K562 (cell line): Measurements from ENCODE around the gene DIP2C. TPM values are rescaled to one million over a fixed set of nuclear protein-coding genes. Genes with fewer than 3 reads are reported as not detected.

Experiments
- ATAC-seq: fragments of 200-7000 bp; cut with Tn5 transposase; 3 replicates; pipeline ENCODE4 v1.9.1; 2020; ENCODE audit warnings: moderate library complexity
- BruUV-seq: library from RNA; stranded (reverse); fragments of 400-500 nt; replicated peaks from 2 replicates; lab custom pipeline; 2021; lab: Mats Ljungman, UMichigan
- CTCF ChIA-PET: fragments of 300-600 bp; formaldehyde crosslinking; extraction: SDS; loops from one replicate; lab custom pipeline; 2021; ENCODE audit warnings: low intra/inter-chr PET ratio; lab: Yijun Ruan, JAX
- POLR2A ChIA-PET: fragments of 300-600, 350-650 bp; sonication (Branson Sonifier 250); formaldehyde crosslinking; extraction: SDS; loops from one replicate; lab custom pipeline; 2021; ENCODE audit warnings: antibody characterized with exemption, inconsistent platforms; lab: Yijun Ruan, JAX
- DNase-seq, 4 experiments: peaks; one replicate each; pipeline versions ENCODE4 v3.0.0 to v3.0.0-alpha.2; 2011 to 2018; ENCODE audit warnings: low spot score in 3 of 4, mixed read lengths in 3 of 4; ENCODE audit errors: extremely low read depth in 1 of 4
- FAIRE-seq: peaks from 2 replicates; lab custom pipeline; 2011; peaks lifted over from hg19 to GRCh38; lab: Jason Lieb, UNC
- H2AFZ ChIP-seq: 2 replicates; pipeline ENCODE4 v1.6.0; 2011; ENCODE audit warnings: low read depth, low read length, control low read depth, inconsistent platforms
- H3K27ac ChIP-seq: fragments of 200-600 bp; 3 replicates; pipeline ENCODE4 v1.8.0; 2011; ENCODE audit warnings: low read depth, mild to moderate bottlenecking, control low read depth, inconsistent platforms, low read length, moderate library complexity, mixed read lengths; ENCODE audit errors: extremely low read depth
- H3K27me3 ChIP-seq, 2 experiments: fragments of 300-600 bp in 1 of 2; 2 replicates in 1 of 2; 3 replicates in 1 of 2; pipeline versions ENCODE4 v1.6.0 to v1.8.0; 2011; ENCODE audit warnings: inconsistent platforms in 2 of 2, low read length in 2 of 2, mild to moderate bottlenecking in 1 of 2, mixed read lengths in 1 of 2, moderate library complexity in 1 of 2; ENCODE audit not compliant: control insufficient read depth in 2 of 2, insufficient read depth in 2 of 2
- H3K36me3 ChIP-seq: fragments of 300-600 bp; 3 replicates; pipeline ENCODE4 v1.8.0; 2011; ENCODE audit warnings: mild to moderate bottlenecking, low read length, inconsistent platforms; ENCODE audit not compliant: control insufficient read depth, insufficient read depth
- H3K4me1 ChIP-seq, 2 experiments: fragments of 200-600 bp in 1 of 2; replicated peaks in 1 of 2; 2 replicates in 1 of 2; 3 replicates in 1 of 2; pipeline versions ENCODE4 v1.5.1 to v1.8.0; 2011; ENCODE audit warnings: inconsistent platforms in 2 of 2, low read length in 2 of 2, mild to moderate bottlenecking in 1 of 2, mixed read lengths in 1 of 2, moderate library complexity in 1 of 2; ENCODE audit not compliant: control insufficient read depth in 2 of 2, insufficient read depth in 2 of 2
- H3K4me2 ChIP-seq: 2 replicates; pipeline ENCODE4 v1.6.1; 2011; ENCODE audit warnings: low read length, control low read depth, inconsistent platforms, mixed read lengths; ENCODE audit not compliant: insufficient read depth
- H3K4me3 ChIP-seq: fragments of 200-600 bp; sonication (generic), shearing (Covaris generic); 2 replicates; pipeline ENCODE4 v1.5.1; 2016; ENCODE audit warnings: control low read depth, inconsistent platforms
- H3K79me2 ChIP-seq: fragments of 200-600 bp; 3 replicates; pipeline ENCODE4 v1.8.0; 2011; ENCODE audit warnings: low read length, inconsistent platforms; ENCODE audit not compliant: control insufficient read depth, insufficient read depth
- H3K9ac ChIP-seq, 2 experiments: 2 replicates each; pipeline versions ENCODE4 v1.6.0 to v1.6.1; 2011; ENCODE audit warnings: low read depth in 2 of 2, low read length in 2 of 2, control low read depth in 1 of 2, inconsistent platforms in 1 of 2, mild to moderate bottlenecking in 1 of 2, mixed read lengths in 1 of 2; ENCODE audit not compliant: insufficient read depth in 1 of 2
- H3K9me1 ChIP-seq: one replicate; pipeline ENCODE4 v1.6.0; 2011; ENCODE audit warnings: inconsistent platforms, mild to moderate bottlenecking, low read length, moderate library complexity; ENCODE audit not compliant: control insufficient read depth, insufficient read depth
- H3K9me3 ChIP-seq: replicated peaks from 2 replicates; pipeline ENCODE4 v1.5.1; 2011; ENCODE audit warnings: low read depth, low read length, inconsistent platforms; ENCODE audit not compliant: control insufficient read depth, insufficient read depth
- H4K20me1 ChIP-seq: replicated peaks from 2 replicates; pipeline ENCODE4 v1.6.1; 2011; ENCODE audit warnings: low read length, inconsistent platforms, mixed read lengths; ENCODE audit not compliant: control insufficient read depth, insufficient read depth
- ARID1B ChIP-seq: fragments of 450-650 bp; IDR thresholded peaks from 2 replicates; pipeline ENCODE4 v1.6.1; 2016; ENCODE audit warnings: antibody characterized with exemption, mild to moderate bottlenecking, inconsistent platforms
- EP400 ChIP-seq: fragments of 450-650 bp; IDR thresholded peaks from 2 replicates; pipeline ENCODE4 v1.6.1; 2017; ENCODE audit warnings: antibody characterized with exemption, mild to moderate bottlenecking, moderate library complexity
- FOXK1 ChIP-seq: sonication (generic); formaldehyde crosslinking; IDR thresholded peaks from 2 replicates; pipeline ENCODE4 v1.8.0; 2022; ENCODE audit warnings: missing genetic modification reagents, mild to moderate bottlenecking, borderline replicate concordance
- HNRNPH1 ChIP-seq: fragments of 200-400 bp; formaldehyde crosslinking; optimal IDR thresholded peaks from 2 replicates; pipeline ENCODE3; 2017; ENCODE audit warnings: low read depth, mild to moderate bottlenecking, low read length, moderate library complexity
- JUND ChIP-seq, 2 experiments: IDR thresholded peaks; 2 replicates in 1 of 2; 3 replicates in 1 of 2; pipeline ENCODE4 v1.6.1; 2011; ENCODE audit warnings: borderline replicate concordance in 2 of 2, low read depth in 2 of 2, low read length in 2 of 2, improper control_type of control experiment in 1 of 2, missing biosample characterization in 1 of 2, missing genetic modification characterization in 1 of 2, missing genetic modification reagents in 1 of 2
- MCM3 ChIP-seq: fragments of 450-650 bp; IDR thresholded peaks from 2 replicates; pipeline ENCODE4 v1.6.1; 2016
- NCOR1 ChIP-seq: fragments of 450-650 bp; IDR thresholded peaks from 2 replicates; pipeline ENCODE4 v1.6.1; 2016; ENCODE audit warnings: mild to moderate bottlenecking, moderate library complexity
- NFRKB ChIP-seq: fragments of 450-650 bp; IDR thresholded peaks from 2 replicates; pipeline ENCODE4 v1.6.1; 2016; ENCODE audit warnings: low read depth
- SIRT6 ChIP-seq: IDR thresholded peaks from one replicate; pipeline ENCODE4 v1.6.1; 2012; ENCODE audit warnings: low read depth, mild to moderate bottlenecking, control low read depth, inconsistent platforms, low read length, moderate library complexity
- SRF ChIP-seq, 2 experiments: fragments of 250-450, 450-650 bp in 1 of 2; sonication (Bioruptor Pico) in 1 of 2; sonication (generic) in 1 of 2; formaldehyde crosslinking; IDR thresholded peaks; 2 replicates each; pipeline versions ENCODE4 v1.5.0 to v1.5.1; 2020 to 2022; ENCODE audit warnings: mild to moderate bottlenecking in 1 of 2, missing genetic modification reagents in 1 of 2
- ZNF146 ChIP-seq: IDR thresholded peaks from one replicate; pipeline ENCODE4 v1.6.1; 2018; ENCODE audit warnings: missing compliant biosample characterization; ENCODE audit not compliant: unreplicated experiment
- ZNF175 ChIP-seq: fragments of 200-800 bp; sonication (Bioruptor generic); IDR thresholded peaks from 2 replicates; pipeline ENCODE4 v1.6.1; 2016; ENCODE audit warnings: low read depth, mild to moderate bottlenecking, missing genetic modification characterization, missing compliant biosample characterization
- WGBS: fragments of 100-300 bp; shearing (Covaris generic); methylation state at CpG from one replicate; pipeline ENCODE4 v1.1.6; 2016; ENCODE audit warnings: low coverage, mixed read lengths; ENCODE audit not compliant: insufficient coverage; ENCODE audit errors: missing lambda C conversion rate; 5-methylcytosine and 5-hydroxymethylcytosine counted together
- in situ Hi-C: fragments of 300-500 bp; cut with MboI; formaldehyde crosslinking; loops from 4 replicates; pipeline ENCODE4 v1.15.0; 2018; ENCODE audit warnings: inconsistent platforms, mixed read lengths
- intact Hi-C: fragments of 100-400 bp; cut with micrococcal nuclease; formaldehyde crosslinking; loops from 2 replicates; pipeline ENCODE4 v1.14.2; 2022
- polyA plus RNA-seq, 8 experiments: library from polyadenylated mRNA; depleted of rRNA in 4 of 8; stranded (reverse) in 5 of 8; unstranded in 3 of 8; fragments of >200 nt; fragmentation: Nextera tagmentation in 2 of 8; fragmentation: Illumina TruSeq in 1 of 8; extraction: Ambion mirVana in 2 of 8; extraction: Trizol in 1 of 8; gene quantifications; 2 replicates each; pipeline versions ENCODE4 v1.2.1 to v1.2.3, GENCODE V29; 2011 to 2014; ENCODE audit warnings: inconsistent platforms in 1 of 8, missing spikeins in 1 of 8
- total RNA-seq, 7 experiments: library from RNA; depleted of rRNA in 6 of 7; stranded (reverse); fragments of >200 nt in 6 of 7; fragmentation: Illumina TruSeq in 2 of 7; extraction: Trizol in 2 of 7; gene quantifications; 2 replicates each; pipeline versions ENCODE4 v1.2.1 to v1.2.3, GENCODE V29; 2011 to 2021; ENCODE audit warnings: low replicate concordance in 1 of 7

DIP2C gene
- total and polyA plus RNA-seq, 9 of the 15 experiments (the other 6 are each of a cell fraction or from before 2014, with no cell fraction given), result 0.01 TPM; not detected in 8

- no peaks in the 10 kb centered on the region for H3K9me1 ChIP-seq
- H3K4me3 ChIP-seq, result no peak overlapping the region
- ChIA-PET CTCF (no interaction called here), POLR2A (no interaction called here)
- in situ Hi-C loops, result no loop called here
- intact Hi-C loops, result no loop called here
- FAIRE-seq (no peak), DNase-seq (no peak), ATAC-seq (no peak)
- 1% methylated on average over 14 of the region's 14 CpGs for whole genome bisulfite sequencing
- H3K9me3 ChIP-seq, result no peaks in the 10 kb centered on the region
- H3K4me2 ChIP-seq, result no peak overlapping the region
- no peak overlapping the region for H3K9ac ChIP-seq
- peaks cover 0 to under 1% of the 10 kb centered on the region in 2 experiments; a peak in 1 of 5 replicates for H3K4me1 ChIP-seq
- no peaks in the 10 kb centered on the region for H3K36me3 ChIP-seq
- H2AFZ ChIP-seq, result no peak overlapping the region
- peaks cover 9 to 65% of the 10 kb centered on the region in 2 experiments; a peak in 3 of 5 replicates for H3K27me3 ChIP-seq
- no TSS peak for BruUV-seq
- no peaks in the 10 kb centered on the region for H3K79me2 ChIP-seq
- no peak overlapping the region for H3K27ac ChIP-seq
- TF ChIP-seq FOXK1 (CRISPR knock-in tag), result no peak
- no peak for TF ChIP-seq ZNF146
- TF ChIP-seq ZNF175, result no peak
- no peak for TF ChIP-seq SRF (CRISPR knock-in tag; IDR thresholded peaks at IDR 0.05)
- no peak for TF ChIP-seq NCOR1
- no peak for TF ChIP-seq NFRKB
- no peak for TF ChIP-seq JUND (IDR thresholded peaks at IDR 0.05; ENCODE audit: borderline replicate concordance, low read depth, low read length)
- no peak for TF ChIP-seq JUND (tag; IDR thresholded peaks at IDR 0.05; ENCODE audit: borderline replicate concordance, low read depth, low read length)
- TF ChIP-seq MCM3, result no peak
- no peak for TF ChIP-seq ARID1B
- no peak for TF ChIP-seq HNRNPH1
- no peak for TF ChIP-seq SIRT6
- TF ChIP-seq EP400, result no peak
- peaks cover 5% of the 10 kb centered on the region; the same call in 1 of the 2 replicates for H4K20me1 ChIP-seq
These were observed 5.9 kb upstream of the DIP2C start for GRCh38 chr10:695396-695795.
